Astrocyte of the spinal cord (primary cell): ENCODE results near the gene PPIG.

Experiments used
- DNase-seq: peaks from one replicate; pipeline ENCODE4 v3.0.0; 2011; ENCODE audit warnings: low read depth, low spot score
- H3K4me3 ChIP-seq: 2 replicates; pipeline ENCODE4 v1.5.1; 2011; ENCODE audit warnings: low read depth, mild to moderate bottlenecking, low read length, moderate library complexity
- in situ Hi-C: cut with HindIII; loops from 2 replicates; pipeline ENCODE4 v1.10.0; 2017; ENCODE audit warnings: low sequenced_read_pairs
- TF ChIP-seq, protein P1 (sequence below): IDR thresholded peaks from 2 replicates; pipeline ENCODE4 v1.5.1; 2012; ENCODE audit warnings: low read depth, mild to moderate bottlenecking, low read length, inconsistent platforms

PPIG gene

DNA sequence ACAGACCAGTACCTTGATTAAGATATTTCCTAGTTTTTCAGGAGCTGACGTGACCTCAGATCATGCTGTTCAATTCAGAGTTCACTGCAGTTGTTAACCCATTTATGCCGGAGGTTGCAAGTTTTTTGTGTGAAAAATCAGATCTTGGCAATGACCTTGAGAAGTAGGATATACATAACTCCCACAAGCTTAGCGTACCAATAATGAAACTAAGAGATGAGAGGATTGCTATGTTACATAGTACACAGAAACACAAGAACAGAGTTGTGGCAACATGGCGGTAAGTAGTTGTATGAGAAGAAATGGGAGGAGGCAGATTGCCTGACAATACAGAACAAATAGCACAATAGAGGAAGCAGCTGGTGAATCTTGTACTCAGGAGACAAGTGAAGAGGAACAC, 39.1 kb downstream of the PPIG start:
- no peak overlapping the region for H3K4me3 ChIP-seq
- no peak for DNase-seq
- TF ChIP-seq, protein P1, sequence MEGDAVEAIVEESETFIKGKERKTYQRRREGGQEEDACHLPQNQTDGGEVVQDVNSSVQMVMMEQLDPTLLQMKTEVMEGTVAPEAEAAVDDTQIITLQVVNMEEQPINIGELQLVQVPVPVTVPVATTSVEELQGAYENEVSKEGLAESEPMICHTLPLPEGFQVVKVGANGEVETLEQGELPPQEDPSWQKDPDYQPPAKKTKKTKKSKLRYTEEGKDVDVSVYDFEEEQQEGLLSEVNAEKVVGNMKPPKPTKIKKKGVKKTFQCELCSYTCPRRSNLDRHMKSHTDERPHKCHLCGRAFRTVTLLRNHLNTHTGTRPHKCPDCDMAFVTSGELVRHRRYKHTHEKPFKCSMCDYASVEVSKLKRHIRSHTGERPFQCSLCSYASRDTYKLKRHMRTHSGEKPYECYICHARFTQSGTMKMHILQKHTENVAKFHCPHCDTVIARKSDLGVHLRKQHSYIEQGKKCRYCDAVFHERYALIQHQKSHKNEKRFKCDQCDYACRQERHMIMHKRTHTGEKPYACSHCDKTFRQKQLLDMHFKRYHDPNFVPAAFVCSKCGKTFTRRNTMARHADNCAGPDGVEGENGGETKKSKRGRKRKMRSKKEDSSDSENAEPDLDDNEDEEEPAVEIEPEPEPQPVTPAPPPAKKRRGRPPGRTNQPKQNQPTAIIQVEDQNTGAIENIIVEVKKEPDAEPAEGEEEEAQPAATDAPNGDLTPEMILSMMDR = no peak
- in situ Hi-C loops = no loop called here

DNA sequence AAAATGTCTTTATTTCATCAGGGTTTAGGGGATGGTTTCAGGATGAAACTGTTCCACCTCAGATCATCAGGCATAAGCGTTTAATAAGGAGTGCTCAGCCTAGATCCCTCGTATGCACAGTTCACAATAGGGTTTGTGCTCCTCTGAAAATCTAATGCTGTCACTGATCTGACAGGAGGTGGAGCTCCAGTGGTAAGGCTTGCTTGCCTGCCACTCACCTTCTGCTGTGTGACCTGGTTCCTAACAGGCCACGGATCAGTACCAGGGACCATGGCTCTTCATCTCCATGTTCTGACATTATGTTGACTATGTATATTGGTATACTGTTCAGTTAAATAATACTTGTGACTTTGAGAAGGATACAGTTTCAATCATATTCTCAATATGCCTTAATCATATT, 41.6 kb downstream of the PPIG start:
- H3K4me3 ChIP-seq = no peak overlapping the region
- in situ Hi-C loops = no loop called here
- DNase-seq = no peak
- TF ChIP-seq, protein P1 = no peak

DNA sequence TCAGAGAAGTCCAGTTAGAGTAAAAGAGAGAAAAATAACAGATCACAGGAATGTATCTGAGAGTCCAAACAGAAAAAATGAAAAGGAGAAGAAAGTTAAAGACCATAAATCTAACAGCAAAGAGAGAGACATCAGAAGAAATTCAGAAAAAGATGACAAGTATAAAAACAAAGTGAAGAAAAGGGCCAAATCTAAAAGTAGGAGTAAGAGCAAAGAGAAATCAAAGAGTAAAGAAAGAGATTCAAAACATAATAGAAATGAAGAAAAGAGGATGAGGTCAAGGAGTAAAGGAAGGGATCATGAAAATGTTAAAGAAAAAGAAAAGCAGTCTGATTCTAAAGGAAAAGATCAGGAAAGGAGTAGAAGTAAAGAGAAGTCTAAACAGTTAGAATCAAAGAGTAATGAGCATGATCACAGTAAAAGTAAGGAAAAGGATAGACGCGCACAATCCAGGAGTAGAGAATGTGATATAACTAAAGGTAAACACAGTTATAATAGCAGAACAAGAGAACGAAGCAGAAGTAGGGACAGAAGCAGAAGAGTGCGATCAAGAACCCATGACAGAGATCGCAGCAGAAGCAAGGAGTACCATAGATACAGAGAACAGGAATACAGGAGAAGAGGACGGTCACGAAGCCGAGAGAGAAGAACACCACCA, 52.4 kb downstream of the PPIG start:
- in situ Hi-C loops = no loop called here
- DNase-seq = no peak
- TF ChIP-seq, protein P1 = no peak
- no peak overlapping the region for H3K4me3 ChIP-seq

DNA sequence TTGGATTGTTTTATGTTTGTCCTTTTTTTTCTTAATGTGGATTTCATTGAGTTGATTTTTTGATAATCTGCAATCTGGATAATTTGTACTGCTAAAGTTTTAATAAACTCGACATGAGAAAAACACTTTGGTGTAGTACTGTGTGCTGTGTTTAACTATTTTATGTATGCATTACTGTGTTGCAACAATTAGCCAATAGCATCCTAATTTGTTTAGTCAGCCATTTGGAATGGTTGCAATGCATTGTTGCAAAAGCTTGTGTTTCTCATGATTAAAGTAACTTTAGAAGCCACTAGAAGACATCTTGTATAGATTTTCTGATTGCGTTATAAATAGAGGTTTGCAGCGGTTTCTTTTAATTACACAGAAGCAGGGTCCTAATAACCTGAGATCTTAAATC, 53.5 kb downstream of the PPIG start:
- DNase-seq = no peak
- H3K4me3 ChIP-seq = no peak overlapping the region
- TF ChIP-seq, protein P1 = no peak
- in situ Hi-C loops = no loop called here

DNA sequence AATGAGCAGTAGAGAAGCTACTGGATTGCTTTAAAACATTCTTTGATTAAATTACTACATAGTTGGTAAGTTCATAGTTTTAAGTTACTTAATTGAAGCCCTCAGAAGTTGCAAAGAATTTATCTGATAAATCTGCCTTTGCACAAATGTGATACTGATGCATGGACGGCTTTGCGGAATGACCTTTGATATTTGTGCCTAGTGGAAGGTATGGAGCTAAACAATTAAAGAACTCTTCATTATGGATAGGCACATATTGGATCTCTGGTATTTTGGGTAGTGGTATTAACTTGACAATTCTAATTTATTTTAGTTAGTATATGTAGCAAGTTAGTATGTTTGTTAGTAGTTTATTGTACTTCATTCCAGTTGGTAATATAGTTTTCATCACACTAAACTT, 56.0 kb downstream of the PPIG start:
- TF ChIP-seq, protein P1 = no peak
- H3K4me3 ChIP-seq = no peak overlapping the region
- DNase-seq = no peak
- in situ Hi-C loops = no loop called here

DNA sequence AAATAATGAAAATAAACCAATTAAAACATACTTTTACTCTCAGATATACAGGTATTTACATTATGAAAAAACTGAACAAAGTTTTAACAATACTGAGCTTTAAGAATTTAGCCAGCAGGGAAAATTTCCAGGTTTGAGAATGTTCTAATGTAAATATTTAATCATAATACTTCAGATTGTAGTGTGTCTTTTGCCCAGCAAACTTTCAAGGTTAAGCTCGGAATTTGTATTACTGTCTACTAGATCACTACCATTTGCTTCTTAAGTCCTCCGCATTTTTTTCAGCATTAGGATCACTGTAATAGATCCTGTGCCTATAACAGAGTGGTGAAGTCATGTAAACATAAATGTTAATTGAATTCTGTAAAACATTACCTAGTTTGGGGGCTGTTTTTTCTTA, 57.3 kb downstream of the PPIG start:
- in situ Hi-C loops = no loop called here
- TF ChIP-seq, protein P1 = no peak
- no peak overlapping the region for H3K4me3 ChIP-seq
- DNase-seq = no peak
